Thoracic aorta (tissue), 2 donors: ENCODE data around the gene FIP1L1. TPM values are rescaled to one million over a fixed set of nuclear protein-coding genes. Genes with fewer than 3 reads are reported as not detected.

Experiments
- ATAC-seq: fragments of 150-250 bp; one replicate; pipeline ENCODE4 v1.8.0; 2017; ENCODE audit warnings: low read depth; ENCODE audit not compliant: insufficient number of reproducible peaks, low FRiP score
- DNase-seq: peaks from one replicate; pipeline ENCODE4 v3.0.0-alpha.2; 2020; ENCODE audit warnings: low spot score
- H3K27ac ChIP-seq, 2 donors: fragments of 200-600 bp; sonication (generic); 1 replicate in 1 of 2; 2 replicates in 1 of 2; pipeline ENCODE4 v1.5.1; 2016; ENCODE audit warnings: mild to moderate bottlenecking in 2 of 2, moderate library complexity in 2 of 2
- H3K27me3 ChIP-seq: fragments of 200-600 bp; sonication (generic); replicated peaks from 2 replicates; pipeline ENCODE4 v1.6.0; 2016; ENCODE audit warnings: mild to moderate bottlenecking; ENCODE audit not compliant: insufficient read depth
- H3K36me3 ChIP-seq: fragments of 200-600 bp; sonication (generic); one replicate; pipeline ENCODE4 v1.5.1; 2016
- H3K4me1 ChIP-seq, 2 donors: fragments of 200-600 bp; sonication (generic); 1 replicate in 1 of 2; 2 replicates in 1 of 2; pipeline versions ENCODE4 v1.5.1 to v1.6.0; 2016; ENCODE audit warnings: low read depth in 2 of 2, mild to moderate bottlenecking in 1 of 2; ENCODE audit not compliant: control insufficient read depth in 1 of 2
- H3K4me3 ChIP-seq: fragments of 200-600 bp; sonication (generic); 2 replicates; pipeline ENCODE4 v1.5.1; 2016; ENCODE audit warnings: mild to moderate bottlenecking
- H3K9me3 ChIP-seq: fragments of 200-600 bp; sonication (generic); 2 replicates; pipeline ENCODE4 v1.5.1; 2016
- CTCF ChIP-seq: fragments of 200-600 bp; sonication (generic); IDR thresholded peaks from one replicate; pipeline ENCODE4 v1.5.1; 2019; ENCODE audit warnings: antibody characterized with exemption
- total RNA-seq, 2 donors: library from RNA; depleted of rRNA; stranded (reverse); fragments of >200 nt; gene quantifications; one replicate each; pipeline versions ENCODE4 v1.1.0 to v1.2.3, GENCODE V29; 2016

FIP1L1 gene
- total RNA-seq, 2 donors from 2014 or later = 29.5 to 57.9 TPM

GRCh38 chr4:53436251-53436650 lies 58.8 kb downstream of the FIP1L1 start:
- ATAC-seq = no peak

DNA sequence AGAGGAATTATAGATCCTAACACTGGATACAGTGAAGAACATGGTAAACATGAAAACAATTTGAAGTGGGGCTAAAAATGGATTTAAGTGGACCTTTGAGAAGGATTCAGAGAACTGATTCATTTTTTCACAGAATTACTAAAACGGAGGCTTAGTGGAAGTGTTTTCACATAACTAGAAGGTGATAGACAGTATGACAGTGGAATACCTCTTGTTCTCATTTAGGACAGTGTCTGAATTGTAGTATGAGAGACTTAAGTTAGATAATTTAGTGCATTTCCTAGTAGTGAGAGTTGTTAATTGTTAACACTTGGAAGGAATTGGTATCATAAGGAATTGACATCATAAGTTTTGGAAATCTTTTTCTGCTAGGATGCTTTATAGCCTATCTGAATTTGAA lies 64.1 kb downstream of the FIP1L1 start:
- ATAC-seq (no peak), DNase-seq (no peak)
- no peak for TF ChIP-seq CTCF
- Histone ChIP-seq H3K36me3 (peaks cover 10% of the 10 kb centered on the region), H3K9me3 (no peaks in the 10 kb centered on the region), H3K4me1 (no peaks in the 10 kb centered on the region), H3K27ac (no peak overlapping the region), H3K4me3 (no peak overlapping the region), H3K27me3 (no peaks in the 10 kb centered on the region)

More at GRCh38 chr4:53436251-53436650, 58.8 kb downstream of the FIP1L1 start:
- no peak for TF ChIP-seq CTCF
- H3K27ac ChIP-seq = no peak overlapping the region
- DNase-seq = no peak
- H3K27me3 ChIP-seq = no peaks in the 10 kb centered on the region
- H3K4me1 ChIP-seq = no peaks in the 10 kb centered on the region
- no peak overlapping the region for H3K4me3 ChIP-seq
- no peaks in the 10 kb centered on the region for H3K9me3 ChIP-seq
- no peaks in the 10 kb centered on the region for H3K36me3 ChIP-seq

DNA sequence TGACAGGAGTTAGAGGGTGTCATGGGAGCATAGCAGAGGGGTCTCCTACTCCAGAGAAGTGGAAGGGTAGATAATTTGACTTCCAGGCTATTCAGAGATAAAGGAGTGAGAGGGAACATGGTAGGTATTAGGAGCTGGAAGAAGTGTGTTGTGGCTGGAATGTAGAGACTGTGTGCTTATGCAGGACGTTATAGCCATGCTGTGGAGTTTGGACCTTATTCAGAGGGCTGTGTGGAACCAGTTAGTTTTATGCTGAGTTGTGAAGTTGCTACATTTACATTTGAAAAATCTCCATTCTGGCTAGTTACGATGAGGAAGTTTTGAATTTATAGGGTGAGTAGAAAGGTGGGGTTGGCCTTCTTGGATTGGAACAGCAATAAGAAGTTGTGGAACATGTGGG lies 67.5 kb downstream of the FIP1L1 start:
- ATAC-seq = no peak
- Histone ChIP-seq H3K27ac (no peak overlapping the region), H3K9me3 (no peaks in the 10 kb centered on the region), H3K4me1 (no peaks in the 10 kb centered on the region), H3K27me3 (no peaks in the 10 kb centered on the region), H3K4me3 (no peak overlapping the region), H3K36me3 (peaks cover 10% of the 10 kb centered on the region)
- TF ChIP-seq CTCF = no peak
- no peak for DNase-seq

- DNase-seq = no peak
- no peak for ATAC-seq
- no peak for TF ChIP-seq CTCF
- H3K27me3 ChIP-seq = no peaks in the 10 kb centered on the region
- H3K36me3 ChIP-seq = peaks cover 6% of the 10 kb centered on the region
- no peak overlapping the region for H3K27ac ChIP-seq
- no peaks in the 10 kb centered on the region for H3K9me3 ChIP-seq
- H3K4me3 ChIP-seq = no peak overlapping the region
- H3K4me1 ChIP-seq = no peaks in the 10 kb centered on the region
These were observed 73.3 kb downstream of the FIP1L1 start for GRCh38 chr4:53450773-53451172.

DNA sequence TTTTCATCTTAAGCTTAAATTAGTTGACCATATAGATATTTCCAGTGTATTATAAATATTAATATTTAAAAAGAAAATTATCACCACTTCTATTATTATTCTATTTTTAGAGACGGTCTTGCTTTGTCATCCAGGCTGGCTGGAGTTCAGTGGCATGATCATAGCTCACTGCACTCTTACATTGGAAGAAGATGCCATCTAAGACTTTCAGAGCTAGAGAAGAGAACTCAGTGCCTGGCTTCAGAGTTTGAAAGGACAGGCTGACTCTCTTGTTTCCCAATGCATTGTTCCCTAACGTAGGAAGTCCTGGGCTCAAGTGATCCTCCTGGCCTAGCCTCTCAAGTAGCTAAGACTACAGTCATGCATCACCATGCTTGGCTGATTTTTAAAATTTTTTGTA lies 75.9 kb downstream of the FIP1L1 start:
- Histone ChIP-seq H3K27me3 (no peaks in the 10 kb centered on the region), H3K4me1 (no peaks in the 10 kb centered on the region), H3K27ac (no peak overlapping the region), H3K36me3 (peaks cover 9% of the 10 kb centered on the region), H3K4me3 (no peak overlapping the region), H3K9me3 (no peaks in the 10 kb centered on the region)
- TF ChIP-seq CTCF = no peak
- DNase-seq = no peak
- ATAC-seq = no peak
